Stimulated activated CD4-positive, alpha-beta T cell treated with anti-CD3 and anti-CD28 coated beads, Interleukin-15, amount 100 ng/mL, for 24 hours (primary cell): Measurements from ENCODE around the gene OXLD1.

Experiments used
- DNase-seq: peaks from one replicate; pipeline ENCODE4 v3.0.0-alpha.2; 2020

The OXLD1 gene

DNA sequence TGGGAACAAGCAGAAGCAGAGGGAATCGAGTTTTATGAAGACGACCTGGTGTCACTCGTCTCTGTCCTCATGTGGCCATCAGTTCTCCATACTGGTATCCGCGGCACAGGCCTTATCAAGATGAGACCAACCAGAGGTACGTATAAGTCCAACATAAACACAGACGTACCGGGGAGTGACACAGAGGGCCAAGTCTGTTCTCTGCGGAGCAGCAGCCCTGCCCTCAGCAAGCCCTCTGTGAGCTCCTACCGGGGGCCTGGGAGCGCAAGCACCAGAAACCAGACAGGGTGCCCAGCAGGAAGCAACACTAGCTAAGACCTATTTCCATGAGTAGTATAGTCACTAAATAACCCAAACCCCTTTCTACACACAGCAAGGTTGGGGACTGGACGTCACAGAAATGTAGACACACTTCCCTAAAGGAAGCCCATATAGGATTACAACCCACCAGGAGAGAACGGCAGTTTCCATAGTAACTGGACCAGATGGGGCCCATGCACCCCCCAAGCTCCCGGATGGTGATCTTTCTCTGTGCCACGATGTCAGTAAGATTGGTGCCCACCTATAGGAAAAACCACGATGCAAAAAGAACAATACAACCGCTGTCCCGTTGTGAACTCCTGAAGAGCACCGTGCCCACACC, 16.3 kb upstream of the OXLD1 start:
- no peak for DNase-seq

DNA sequence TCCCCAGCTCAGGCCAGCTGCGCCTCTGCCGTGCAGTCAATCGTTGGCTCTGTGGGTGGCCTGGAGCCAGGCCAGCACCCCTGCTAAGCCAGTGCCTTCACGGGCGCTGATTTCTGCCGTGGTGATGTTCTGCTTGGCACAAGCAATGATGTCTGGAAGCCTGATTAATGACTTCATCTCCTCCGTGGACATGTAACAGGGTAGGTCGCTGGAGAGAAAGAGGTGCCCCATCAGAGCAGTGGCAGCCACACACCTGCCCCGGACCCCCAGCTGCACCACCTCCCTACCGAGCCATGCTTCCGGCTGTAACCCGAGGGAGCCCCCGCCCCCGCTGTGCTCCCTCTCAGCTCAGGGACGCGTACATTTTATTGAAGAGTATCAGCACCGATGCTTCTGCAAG, 15.3 kb upstream of the OXLD1 start:
- no peak for DNase-seq

DNA sequence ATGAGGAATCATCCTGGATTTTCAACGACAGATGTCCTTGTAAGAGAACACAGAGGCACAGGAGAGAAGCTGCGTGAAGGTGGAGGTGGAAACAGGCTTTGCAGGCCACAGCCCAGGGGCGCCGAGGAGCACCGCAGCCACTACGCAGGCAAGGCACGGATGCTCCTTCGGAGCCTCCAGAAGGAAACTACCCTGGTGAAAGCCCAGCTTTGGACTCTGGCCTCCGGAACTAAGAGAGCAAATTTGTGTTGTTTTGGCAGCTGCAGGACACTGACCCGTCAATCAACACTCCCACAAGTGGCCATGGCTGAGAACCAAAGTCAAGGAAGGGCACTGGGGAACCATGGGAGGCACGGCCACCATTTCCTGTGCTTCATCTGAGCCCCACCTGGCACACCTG, 13.7 kb upstream of the OXLD1 start:
- no peak for DNase-seq

DNA sequence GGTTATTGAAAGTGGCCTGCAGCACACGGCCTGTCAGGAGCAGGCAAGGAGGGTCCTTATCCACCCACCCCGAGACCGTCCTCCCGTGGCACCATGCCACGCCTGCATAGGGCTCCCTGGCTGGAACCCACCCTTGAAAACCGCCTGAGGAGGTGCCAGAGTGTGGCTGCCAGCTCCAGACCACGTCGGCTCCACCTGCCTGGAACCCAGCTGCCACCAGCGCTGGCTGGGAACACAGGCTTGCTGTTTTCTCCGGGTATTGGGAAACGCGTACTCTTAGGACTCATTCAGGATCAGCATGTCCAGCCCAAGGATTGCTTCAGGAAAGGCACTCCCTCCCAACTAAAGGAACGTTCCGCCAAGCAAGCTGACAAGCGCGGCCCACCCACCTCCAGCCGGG, 10.5 kb upstream of the OXLD1 start:
- no peak for DNase-seq

DNA sequence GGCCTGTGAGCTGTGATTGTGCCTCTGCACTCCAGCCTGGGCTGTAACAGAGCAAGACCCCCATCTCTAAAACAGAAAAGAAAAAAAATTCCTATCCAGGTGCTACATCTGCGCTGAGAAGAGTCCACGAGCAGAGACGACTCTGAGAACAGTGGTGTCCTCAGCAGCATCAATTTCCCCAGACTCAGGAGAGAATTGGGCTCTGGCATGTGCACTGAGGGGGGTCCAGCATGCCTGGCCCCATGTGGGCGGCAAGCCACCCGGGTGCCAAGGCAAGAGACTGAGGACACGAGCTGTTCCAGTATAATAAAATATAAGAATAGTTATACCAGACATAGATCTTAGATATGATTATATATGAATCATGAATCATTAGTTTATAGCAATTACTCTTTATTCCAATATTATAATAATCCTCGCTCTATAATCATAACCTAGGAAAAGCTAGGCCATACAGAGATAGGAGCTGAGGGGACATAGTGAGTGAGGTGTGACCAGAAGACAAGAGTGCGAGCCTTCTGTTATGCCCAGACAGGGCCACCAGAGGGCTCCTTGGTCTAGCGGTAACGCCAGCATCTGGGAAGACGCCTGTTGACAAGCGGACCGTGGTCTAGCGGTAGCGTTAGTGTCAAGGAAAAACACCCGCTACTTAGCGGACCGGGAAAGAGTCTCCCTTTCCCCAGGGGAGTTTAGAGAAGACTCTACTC, 9.3 kb upstream of the OXLD1 start:
- DNase-seq: peak; percentile 45

DNA sequence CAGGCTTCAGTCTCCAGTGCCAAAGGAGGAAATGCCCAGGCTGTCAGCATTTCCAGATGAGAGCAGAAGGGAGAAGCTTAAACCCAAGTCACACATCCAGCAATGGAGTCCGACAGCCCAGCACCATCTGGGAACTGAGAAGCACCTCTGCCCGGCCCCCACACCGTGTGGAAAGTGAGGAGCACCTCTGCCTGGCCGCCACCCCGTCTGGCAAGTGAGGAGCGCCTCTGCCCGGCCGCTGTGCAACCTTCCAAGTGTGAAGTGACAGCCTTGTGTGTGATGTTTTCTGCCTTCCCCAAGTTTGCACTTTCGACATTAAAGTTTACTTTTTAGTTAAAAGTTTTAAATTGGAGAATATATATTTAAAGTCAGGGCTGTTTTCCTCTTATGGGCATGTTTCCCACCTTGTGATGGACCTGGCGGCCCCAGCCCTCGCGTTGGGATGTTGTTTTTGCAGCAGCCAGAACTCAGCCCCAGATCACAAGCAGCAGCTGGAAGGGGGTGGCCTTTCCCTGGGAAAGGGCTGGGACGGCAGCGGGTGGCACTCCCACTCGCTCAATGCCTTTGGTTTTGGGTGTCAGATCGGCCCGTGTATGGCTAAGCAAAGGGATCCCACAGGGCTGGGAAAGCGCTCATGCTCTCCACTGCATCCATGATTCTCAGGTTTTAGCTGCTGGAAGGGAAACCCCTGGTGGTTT, 7.3 kb upstream of the OXLD1 start:
- no peak for DNase-seq

DNA sequence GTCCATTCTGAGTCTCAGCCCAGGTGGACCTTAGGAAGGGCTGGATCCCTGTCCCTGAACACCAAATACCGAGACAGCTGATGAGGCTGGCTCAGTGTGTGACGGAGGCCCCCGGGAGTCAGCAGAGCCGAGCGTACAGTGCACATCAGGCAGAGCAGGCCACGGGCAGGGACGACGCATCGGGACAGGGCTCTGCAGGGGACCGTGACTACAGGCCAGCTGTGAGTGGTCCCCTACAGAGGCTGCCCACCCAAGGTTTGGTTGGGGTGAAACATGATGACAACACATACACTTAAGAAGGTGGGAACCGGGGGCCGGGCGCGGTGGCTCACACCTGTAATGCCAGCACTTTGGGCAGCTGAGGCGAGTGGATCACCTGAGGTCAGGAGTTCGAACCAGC, 6.5 kb upstream of the OXLD1 start:
- DNase-seq: no peak

- DNase-seq: no peak
These were observed 6.1 kb upstream of the OXLD1 start for GRCh38 chr17:81672504-81672903.

GRCh38 chr17:81667754-81668153, 1.3 kb upstream of the OXLD1 start:
- no peak for DNase-seq

GRCh38 chr17:81666092-81666341, 388 bp downstream of the OXLD1 start:
- peak; percentile 46 for DNase-seq

DNA sequence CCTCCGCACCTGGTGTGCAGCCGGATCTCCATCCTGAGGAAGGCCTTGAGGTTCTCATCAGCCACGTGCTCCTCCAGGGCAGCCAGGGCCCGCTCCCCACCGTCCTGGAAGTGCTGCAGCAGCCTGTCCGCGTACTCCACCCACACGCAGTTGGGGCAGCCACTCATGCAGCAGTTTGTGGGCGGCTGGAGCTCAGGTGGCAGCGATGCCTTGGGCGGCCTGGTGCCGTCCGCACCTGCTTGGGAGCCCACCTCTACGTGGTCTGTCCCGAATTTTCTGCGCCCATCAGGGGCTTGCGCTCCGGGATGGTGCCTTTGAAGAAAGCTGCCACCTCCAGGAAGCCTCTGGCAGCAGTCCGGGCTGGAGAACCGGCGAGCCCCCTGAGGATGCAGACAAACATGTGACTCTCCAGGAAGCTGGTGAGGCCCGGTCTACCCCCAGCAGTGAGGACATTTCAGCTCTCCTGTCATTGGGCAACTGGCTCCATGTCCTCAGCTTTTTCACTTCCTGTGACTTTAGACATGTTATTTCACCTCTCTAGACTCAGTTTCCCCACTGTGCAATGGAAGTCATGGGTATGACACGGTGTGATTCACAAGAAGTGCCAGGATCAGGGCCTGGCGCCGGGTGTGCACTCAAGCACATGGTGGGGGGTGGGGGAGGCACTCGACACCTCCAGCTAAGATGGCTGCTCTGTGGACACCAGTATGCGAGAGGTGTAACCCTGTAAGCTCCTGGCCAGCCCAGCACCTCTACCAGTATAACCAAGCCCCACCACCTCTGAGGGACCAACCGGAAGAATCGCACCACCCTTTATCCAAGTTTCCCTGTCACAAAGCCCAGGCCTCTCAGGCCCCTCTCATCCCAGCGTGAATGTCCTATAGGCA, 957 bp downstream of the OXLD1 start:
- peak; percentile 79 for DNase-seq

- DNase-seq: peak; percentile 32
These were observed 2.3 kb downstream of the OXLD1 start for GRCh38 chr17:81664051-81664470.

GRCh38 chr17:81662002-81662401, 4.4 kb downstream of the OXLD1 start:
- no peak for DNase-seq

DNA sequence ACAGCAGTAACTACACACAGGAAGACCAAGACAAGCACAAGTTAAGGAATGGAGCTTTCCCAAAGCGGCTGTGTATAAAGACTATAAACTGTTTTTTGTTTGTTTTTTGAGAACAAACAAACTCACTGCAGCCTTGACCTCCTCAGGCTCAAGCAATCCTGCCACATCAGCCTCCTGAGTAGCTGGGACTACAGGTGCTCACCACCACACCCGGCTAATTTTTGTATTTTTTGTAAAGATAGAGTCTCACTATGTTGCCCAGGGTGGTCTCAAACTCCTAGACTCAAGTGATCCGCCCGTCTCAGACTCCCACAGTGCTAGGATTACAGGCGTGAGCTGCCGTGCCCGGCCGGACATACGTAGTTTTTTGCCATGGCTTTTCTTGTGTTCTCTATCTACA, 6.0 kb downstream of the OXLD1 start:
- DNase-seq: no peak

GRCh38 chr17:81659038-81659437, 7.4 kb downstream of the OXLD1 start:
- no peak for DNase-seq

GRCh38 chr17:81656835-81657234, 9.6 kb downstream of the OXLD1 start:
- DNase-seq: no peak

GRCh38 chr17:81656118-81656743, 10.2 kb downstream of the OXLD1 start, which contains the start of gene PDE6G:
Gene PDE6G, minus strand, starts transcription at chr17:81656542. Its CDS starts 3,237 bp downstream, at chr17:81653305.
- DNase-seq: no peak

GRCh38 chr17:81655378-81656117, 10.9 kb downstream of the OXLD1 start:
- no peak for DNase-seq

DNA sequence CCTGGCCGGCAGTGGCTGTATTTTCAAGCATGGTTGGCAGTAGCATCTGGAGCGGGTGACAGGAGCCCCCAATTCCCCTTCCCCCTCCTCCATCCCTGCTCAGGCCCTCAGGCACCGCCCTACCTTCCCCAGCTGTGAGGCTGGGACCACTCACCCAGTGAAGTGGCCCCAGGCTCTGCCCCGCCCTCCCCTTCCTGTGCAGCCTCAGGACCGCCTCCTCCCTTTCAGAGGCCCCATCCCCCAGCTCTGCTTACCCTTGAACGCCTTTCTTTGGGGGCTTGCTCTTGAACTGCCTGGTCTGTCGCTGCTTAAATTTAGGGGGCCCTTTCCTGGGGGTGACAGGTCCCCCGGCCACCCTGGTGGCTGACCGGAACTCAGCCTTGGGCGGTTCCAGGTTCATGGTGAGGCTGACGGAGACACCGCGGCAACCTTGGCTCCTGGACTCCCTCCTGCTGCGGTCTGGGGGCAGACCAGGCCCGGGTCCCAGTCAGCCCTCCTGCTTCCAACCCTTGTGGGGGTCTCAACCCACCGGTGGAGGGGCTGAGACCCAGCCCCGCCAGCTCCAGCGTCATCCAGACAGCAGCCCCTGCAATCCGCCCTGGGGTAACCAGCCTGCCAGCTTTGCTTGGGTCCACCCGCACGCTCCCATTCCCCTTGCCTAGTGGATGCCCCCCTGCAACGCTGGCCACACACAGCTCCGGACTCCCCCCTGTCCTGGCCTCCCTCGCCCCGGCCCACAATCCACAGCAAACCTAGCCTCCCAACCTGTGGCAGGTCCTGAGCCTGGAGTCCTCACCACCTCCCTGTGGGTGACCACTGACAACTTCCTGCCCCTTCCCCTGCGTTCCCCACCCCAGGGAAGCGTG, 13.3 kb downstream of the OXLD1 start:
- peak; percentile 26 for DNase-seq

DNA sequence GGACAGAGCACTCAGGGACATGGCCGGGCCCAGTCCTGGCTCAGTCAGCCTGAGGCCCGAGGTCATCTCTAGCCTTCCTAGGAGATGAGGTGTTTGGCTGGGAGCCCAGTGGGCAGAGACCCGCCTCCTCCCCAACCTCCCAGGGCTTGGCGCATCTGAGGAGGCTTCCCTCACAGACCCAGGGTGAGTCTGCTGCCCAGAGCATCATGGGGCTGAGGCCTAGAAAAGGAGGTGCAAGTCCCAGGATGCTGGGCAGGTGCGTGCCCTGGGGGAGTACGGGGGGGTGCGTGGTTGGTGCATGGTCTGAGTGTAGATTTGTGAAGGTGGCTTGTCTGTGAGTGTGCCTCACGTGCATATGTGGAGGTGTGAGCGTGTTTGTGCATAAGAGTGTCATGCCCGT, 14.7 kb downstream of the OXLD1 start:
- no peak for DNase-seq

- DNase-seq: no peak
These were observed 15.5 kb downstream of the OXLD1 start for GRCh38 chr17:81650951-81651350.
